ENCODE data around the gene PPID. TPM values are rescaled to one million over a fixed set of nuclear protein-coding genes. Genes with fewer than 3 reads are reported as not detected.

PPID gene
- total RNA-seq, 1 experiment from 2014 or later, result 53.5 TPM

DNA sequence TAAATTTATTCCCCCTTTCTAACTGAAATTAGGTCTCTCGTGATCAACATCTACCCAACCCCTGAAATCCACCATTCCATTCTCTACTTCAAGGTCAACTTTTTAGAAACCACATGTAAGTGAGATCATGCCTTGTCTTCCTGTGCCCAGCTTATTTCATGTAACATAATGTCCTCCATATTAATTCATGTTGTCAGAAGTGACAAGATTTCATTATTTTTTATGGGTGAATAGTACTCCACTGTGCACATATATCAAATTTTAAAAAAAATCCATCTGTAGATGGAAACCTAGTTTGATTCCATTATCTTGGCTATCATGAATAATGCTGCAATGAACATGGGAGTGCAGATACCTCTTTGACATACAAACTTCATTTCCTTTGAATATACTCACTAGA lies 1.5 kb downstream of the PPID start:
- Histone ChIP-seq H2BK5ac (ENCODE audit: insufficient read length, low read length) (no peak overlapping the region), H3K56ac (ENCODE audit: insufficient read length, low read depth, low read length) (no peak overlapping the region), H2BK15ac (ENCODE audit: low read depth, low read length) (no peak overlapping the region), H3K4ac (ENCODE audit: low read depth, low read length) (no peak overlapping the region), H3K79me2 (ENCODE audit: insufficient read depth, low read length) (peaks cover 8% of the 10 kb centered on the region; the same call in 1 of the 2 replicates), H3K4me1 (ENCODE audit: insufficient read depth, low read length) (peaks cover 2% of the 10 kb centered on the region; the same call in 1 of the 2 replicates), H3K79me1 (ENCODE audit: insufficient read depth, low read depth, low read length, poor library complexity, severe bottlenecking) (peaks cover 2% of the 10 kb centered on the region), H2BK12ac (ENCODE audit: insufficient read length, low read depth, low read length) (no peak overlapping the region), H3K4me2 (ENCODE audit: insufficient read depth, insufficient read length, low read length) (no peak overlapping the region), H2BK120ac (ENCODE audit: low read depth, low read length, poor library complexity, severe bottlenecking) (no peak overlapping the region), H4K20me1 (ENCODE audit: control insufficient read depth, insufficient read depth, insufficient read length) (no peaks in the 10 kb centered on the region), H3K27me3 (ENCODE audit: insufficient read depth, low read length) (no peaks in the 10 kb centered on the region), H2BK20ac (ENCODE audit: low read depth, low read length, poor library complexity, severe bottlenecking) (no peak overlapping the region), H2AFZ (ENCODE audit: low read length) (no peak overlapping the region), H3K27ac (ENCODE audit: insufficient read length, low read depth, low read length) (no peak overlapping the region), H3K9me3 (ENCODE audit: control insufficient read depth, low read depth, low read length) (no peaks in the 10 kb centered on the region), H3K23ac (ENCODE audit: insufficient read length, low read depth, low read length) (no peak overlapping the region), H3K9ac (ENCODE audit: extremely low read depth, insufficient read length, low read length) (no peak overlapping the region), H3K14ac (ENCODE audit: insufficient read depth, low read length) (no peak overlapping the region), H4K91ac (ENCODE audit: insufficient read length, low read depth, low read length) (no peak overlapping the region), H2AK5ac (ENCODE audit: insufficient read length, low read length) (no peak overlapping the region), H3K18ac (ENCODE audit: insufficient read length, low read depth, low read length) (no peak overlapping the region), H3T11ph (ENCODE audit: low read length) (no peak overlapping the region), H4K8ac (replicated peaks; ENCODE audit: insufficient read length, low read depth, low read length) (no peak overlapping the region), H3K23me2 (ENCODE audit: insufficient read length, low read depth, low read length, poor library complexity, severe bottlenecking) (peaks cover 12% of the 10 kb centered on the region), H4K5ac (ENCODE audit: insufficient read length, low read depth, low read length) (no peak overlapping the region)
- Mint-ChIP-seq H3K4me3 (peak overlapping the region; percentile 35 to 86; a peak in 3 of 5 replicates), H3K27me3 (ENCODE audit: low read depth) (no peaks in the 10 kb centered on the region), H3K27ac (no peak overlapping the region), H3K36me3 (ENCODE audit: insufficient read depth in 1 of 3, low read depth in 3 of 3) (peaks cover 32 to 49% (median 44%) of the 10 kb centered on the region in 3 experiments), H3K4me1 (peaks cover 11 to 14% of the 10 kb centered on the region in 2 experiments), H3K9me3 (no peaks in the 10 kb centered on the region)
- TF ChIP-seq, protein P1, sequence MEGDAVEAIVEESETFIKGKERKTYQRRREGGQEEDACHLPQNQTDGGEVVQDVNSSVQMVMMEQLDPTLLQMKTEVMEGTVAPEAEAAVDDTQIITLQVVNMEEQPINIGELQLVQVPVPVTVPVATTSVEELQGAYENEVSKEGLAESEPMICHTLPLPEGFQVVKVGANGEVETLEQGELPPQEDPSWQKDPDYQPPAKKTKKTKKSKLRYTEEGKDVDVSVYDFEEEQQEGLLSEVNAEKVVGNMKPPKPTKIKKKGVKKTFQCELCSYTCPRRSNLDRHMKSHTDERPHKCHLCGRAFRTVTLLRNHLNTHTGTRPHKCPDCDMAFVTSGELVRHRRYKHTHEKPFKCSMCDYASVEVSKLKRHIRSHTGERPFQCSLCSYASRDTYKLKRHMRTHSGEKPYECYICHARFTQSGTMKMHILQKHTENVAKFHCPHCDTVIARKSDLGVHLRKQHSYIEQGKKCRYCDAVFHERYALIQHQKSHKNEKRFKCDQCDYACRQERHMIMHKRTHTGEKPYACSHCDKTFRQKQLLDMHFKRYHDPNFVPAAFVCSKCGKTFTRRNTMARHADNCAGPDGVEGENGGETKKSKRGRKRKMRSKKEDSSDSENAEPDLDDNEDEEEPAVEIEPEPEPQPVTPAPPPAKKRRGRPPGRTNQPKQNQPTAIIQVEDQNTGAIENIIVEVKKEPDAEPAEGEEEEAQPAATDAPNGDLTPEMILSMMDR (conservative IDR thresholded peaks at IDR 0.05), result no peak
- no peak for DNase-seq
- WGBS (ENCODE audit: extremely low coverage, insufficient read length, low lambda C conversion rate), result no CpG with 5 or more reads among the region's 1 CpG
